Measurements from ENCODE around the gene TEX53.

DNA sequence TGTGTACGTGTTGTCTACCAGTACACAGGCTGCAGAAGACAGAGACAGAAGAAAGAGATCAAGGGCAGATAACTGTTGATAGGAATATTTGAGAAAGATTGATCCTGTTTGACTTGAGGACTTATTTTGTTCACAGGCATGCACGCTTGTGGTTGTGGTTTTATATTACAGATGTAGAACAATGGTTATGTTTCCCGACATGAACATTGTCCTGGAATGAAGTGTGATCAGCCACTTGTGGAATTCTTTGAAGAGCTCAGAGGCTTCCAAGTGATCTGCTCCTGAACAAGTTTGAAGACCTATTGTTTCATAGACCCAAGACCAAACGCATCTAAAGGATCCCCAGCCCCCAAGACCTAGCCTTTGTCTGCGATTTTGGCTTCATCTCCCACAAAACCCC lies 13.7 kb downstream of the TEX53 start:
- TF ChIP-seq, protein P1, sequence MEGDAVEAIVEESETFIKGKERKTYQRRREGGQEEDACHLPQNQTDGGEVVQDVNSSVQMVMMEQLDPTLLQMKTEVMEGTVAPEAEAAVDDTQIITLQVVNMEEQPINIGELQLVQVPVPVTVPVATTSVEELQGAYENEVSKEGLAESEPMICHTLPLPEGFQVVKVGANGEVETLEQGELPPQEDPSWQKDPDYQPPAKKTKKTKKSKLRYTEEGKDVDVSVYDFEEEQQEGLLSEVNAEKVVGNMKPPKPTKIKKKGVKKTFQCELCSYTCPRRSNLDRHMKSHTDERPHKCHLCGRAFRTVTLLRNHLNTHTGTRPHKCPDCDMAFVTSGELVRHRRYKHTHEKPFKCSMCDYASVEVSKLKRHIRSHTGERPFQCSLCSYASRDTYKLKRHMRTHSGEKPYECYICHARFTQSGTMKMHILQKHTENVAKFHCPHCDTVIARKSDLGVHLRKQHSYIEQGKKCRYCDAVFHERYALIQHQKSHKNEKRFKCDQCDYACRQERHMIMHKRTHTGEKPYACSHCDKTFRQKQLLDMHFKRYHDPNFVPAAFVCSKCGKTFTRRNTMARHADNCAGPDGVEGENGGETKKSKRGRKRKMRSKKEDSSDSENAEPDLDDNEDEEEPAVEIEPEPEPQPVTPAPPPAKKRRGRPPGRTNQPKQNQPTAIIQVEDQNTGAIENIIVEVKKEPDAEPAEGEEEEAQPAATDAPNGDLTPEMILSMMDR (conservative IDR thresholded peaks at IDR 0.05; ENCODE audit: low read length) = no peak
- TF ChIP-seq EZH2phosphoT487 (IDR thresholded peaks at IDR 0.05; ENCODE audit: borderline replicate concordance) = no peak
